ENCODE measurements around the gene ATG4C.

Gene ATG4C

GRCh38 chr1:62783736-62784508, at the start of gene ATG4C:
Gene ATG4C, plus strand, starts transcription at chr1:62784132. Its CDS starts 19,655 bp downstream, at chr1:62803787.
- no peak for TF ChIP-seq CTCF (IDR thresholded peaks at IDR 0.05)

- no peak for TF ChIP-seq CTCF (IDR thresholded peaks at IDR 0.05)
Measured at GRCh38 chr1:62735491-62736171, 48.3 kb upstream of the ATG4C start.

GRCh38 chr1:62744611-62745577, 39.0 kb upstream of the ATG4C start:
- TF ChIP-seq CTCF (IDR thresholded peaks at IDR 0.05) = no peak

GRCh38 chr1:62746086-62746808, 37.7 kb upstream of the ATG4C start:
- peak; percentile 67 for TF ChIP-seq CTCF (IDR thresholded peaks at IDR 0.05)

- TF ChIP-seq CTCF (IDR thresholded peaks at IDR 0.05) = no peak
Measured at GRCh38 chr1:62746809-62747138, 37.2 kb upstream of the ATG4C start.

- no peak for TF ChIP-seq CTCF (IDR thresholded peaks at IDR 0.05)
Measured at GRCh38 chr1:62753031-62753965, 30.6 kb upstream of the ATG4C start.
